ENCODE results near the gene GDI2. TPM values are rescaled to one million over a fixed set of nuclear protein-coding genes. Genes with fewer than 3 reads are reported as not detected.

The GDI2 gene
- total and polyA plus RNA-seq, 9 of the 15 experiments (the other 6 are each of a cell fraction or from before 2014, with no cell fraction given), result 262 to 424 (median 287) TPM

DNA sequence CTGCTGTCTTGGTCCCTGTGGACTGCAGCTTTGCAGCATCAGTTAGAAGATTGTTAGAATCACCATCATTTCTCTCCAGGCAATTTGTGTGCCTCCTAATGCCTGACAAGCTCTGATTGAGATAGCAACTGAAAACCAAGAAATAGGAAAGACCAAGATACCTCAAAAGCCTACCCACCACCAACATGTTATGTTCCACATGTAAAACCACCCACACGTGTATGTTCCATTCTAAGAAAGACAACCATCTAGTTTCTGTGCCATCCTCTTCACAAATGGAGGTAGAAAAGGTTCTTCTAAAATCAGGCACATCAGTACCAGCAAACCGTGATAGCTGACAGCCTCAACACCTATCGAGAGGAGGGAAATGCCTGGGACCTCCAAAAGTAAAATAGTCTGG lies 81.7 kb downstream of the GDI2 start:
- H3K27ac ChIP-seq (ENCODE audit: extremely low read depth, low read depth, low read length), result no peak overlapping the region
- intact Hi-C loops (cut with micrococcal nuclease) (loop anchor here (10.0 kb wide), 1 partner anchor 97 kb away; no protein-coding TSS in a partner anchor), in situ Hi-C loops (cut with MboI) (no loop called here)
- no peaks in the 10 kb centered on the region for H3K9me3 ChIP-seq (replicated peaks; ENCODE audit: control insufficient read depth, insufficient read depth, low read depth, low read length)
- ATAC-seq, result no peak
- FAIRE-seq, result no peak
- no peaks in the 10 kb centered on the region for H4K20me1 ChIP-seq (replicated peaks; ENCODE audit: control insufficient read depth, insufficient read depth, low read length)
- ChIA-PET POLR2A (interaction anchor here (0.7 to 1.6 kb wide), 3 partner anchors 9 to 534 kb away, joined by 3 to 5 read pairs (median 4); no protein-coding TSS in a partner anchor), CTCF (ENCODE audit: low intra/inter-chr PET ratio) (no interaction called here)
- H3K9ac ChIP-seq (ENCODE audit: insufficient read depth in 1 of 2, low read depth in 2 of 2, low read length in 2 of 2), result no peak overlapping the region
- no peaks in the 10 kb centered on the region for H3K4me1 ChIP-seq (replicated peaks in 1 of 2; ENCODE audit: control insufficient read depth in 2 of 2, insufficient read depth in 2 of 2, low read length in 2 of 2)
- H3K9me1 ChIP-seq (ENCODE audit: control insufficient read depth, insufficient read depth, low read length), result no peaks in the 10 kb centered on the region
- DNase-seq (ENCODE audit: extremely low read depth in 1 of 4, low spot score in 3 of 4), result no peak
- TF ChIP-seq HNRNPL (IDR thresholded peaks at IDR 0.05; ENCODE audit: low read depth, low read length), result no peak
- no peak for TF ChIP-seq MAFK (IDR thresholded peaks at IDR 0.05; ENCODE audit: low read length)
- no peak for TF ChIP-seq POU5F1 (IDR thresholded peaks at IDR 0.05; ENCODE audit: borderline replicate concordance, low read depth, low read length, partially characterized antibody)
- TF ChIP-seq, protein P1, sequence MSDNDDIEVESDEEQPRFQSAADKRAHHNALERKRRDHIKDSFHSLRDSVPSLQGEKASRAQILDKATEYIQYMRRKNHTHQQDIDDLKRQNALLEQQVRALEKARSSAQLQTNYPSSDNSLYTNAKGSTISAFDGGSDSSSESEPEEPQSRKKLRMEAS (CRISPR knock-in tag; IDR thresholded peaks at IDR 0.05), result no peak
- TF ChIP-seq RBM15 (IDR thresholded peaks at IDR 0.05; ENCODE audit: insufficient read depth, low read length), result no peak
- TF ChIP-seq, protein P2, sequence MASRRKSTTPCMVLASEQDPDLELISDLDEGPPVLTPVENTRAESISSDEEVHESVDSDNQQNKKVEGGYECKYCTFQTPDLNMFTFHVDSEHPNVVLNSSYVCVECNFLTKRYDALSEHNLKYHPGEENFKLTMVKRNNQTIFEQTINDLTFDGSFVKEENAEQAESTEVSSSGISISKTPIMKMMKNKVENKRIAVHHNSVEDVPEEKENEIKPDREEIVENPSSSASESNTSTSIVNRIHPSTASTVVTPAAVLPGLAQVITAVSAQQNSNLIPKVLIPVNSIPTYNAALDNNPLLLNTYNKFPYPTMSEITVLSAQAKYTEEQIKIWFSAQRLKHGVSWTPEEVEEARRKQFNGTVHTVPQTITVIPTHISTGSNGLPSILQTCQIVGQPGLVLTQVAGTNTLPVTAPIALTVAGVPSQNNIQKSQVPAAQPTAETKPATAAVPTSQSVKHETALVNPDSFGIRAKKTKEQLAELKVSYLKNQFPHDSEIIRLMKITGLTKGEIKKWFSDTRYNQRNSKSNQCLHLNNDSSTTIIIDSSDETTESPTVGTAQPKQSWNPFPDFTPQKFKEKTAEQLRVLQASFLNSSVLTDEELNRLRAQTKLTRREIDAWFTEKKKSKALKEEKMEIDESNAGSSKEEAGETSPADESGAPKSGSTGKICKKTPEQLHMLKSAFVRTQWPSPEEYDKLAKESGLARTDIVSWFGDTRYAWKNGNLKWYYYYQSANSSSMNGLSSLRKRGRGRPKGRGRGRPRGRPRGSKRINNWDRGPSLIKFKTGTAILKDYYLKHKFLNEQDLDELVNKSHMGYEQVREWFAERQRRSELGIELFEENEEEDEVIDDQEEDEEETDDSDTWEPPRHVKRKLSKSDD (conservative IDR thresholded peaks at IDR 0.05; ENCODE audit: low read length), result no peak
- TF ChIP-seq ZNF124 (CRISPR knock-in tag; IDR thresholded peaks at IDR 0.05), result no peak
- TF ChIP-seq ZNF507 (tag; conservative IDR thresholded peaks at IDR 0.05), result no peak
- no peak for TF ChIP-seq ZNF184 (CRISPR knock-in tag; IDR thresholded peaks at IDR 0.05)
- no peak for TF ChIP-seq NCOR1 (IDR thresholded peaks at IDR 0.05)
- TF ChIP-seq JUN (IDR thresholded peaks at IDR 0.05; ENCODE audit: borderline replicate concordance, low read depth, low read length), result no peak
- no peak for TF ChIP-seq JUN (CRISPR knock-in tag; IDR thresholded peaks at IDR 0.05; ENCODE audit: borderline replicate concordance)
- no peak for TF ChIP-seq MTA3 (IDR thresholded peaks at IDR 0.05; ENCODE audit: borderline replicate concordance)
- TF ChIP-seq, protein P3, sequence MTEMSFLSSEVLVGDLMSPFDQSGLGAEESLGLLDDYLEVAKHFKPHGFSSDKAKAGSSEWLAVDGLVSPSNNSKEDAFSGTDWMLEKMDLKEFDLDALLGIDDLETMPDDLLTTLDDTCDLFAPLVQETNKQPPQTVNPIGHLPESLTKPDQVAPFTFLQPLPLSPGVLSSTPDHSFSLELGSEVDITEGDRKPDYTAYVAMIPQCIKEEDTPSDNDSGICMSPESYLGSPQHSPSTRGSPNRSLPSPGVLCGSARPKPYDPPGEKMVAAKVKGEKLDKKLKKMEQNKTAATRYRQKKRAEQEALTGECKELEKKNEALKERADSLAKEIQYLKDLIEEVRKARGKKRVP (CRISPR knock-in tag; IDR thresholded peaks at IDR 0.05), result no peak
- no peak for TF ChIP-seq ELF1 (tag; IDR thresholded peaks at IDR 0.05)
- H3K36me3 ChIP-seq (ENCODE audit: control insufficient read depth, insufficient read depth, low read length), result peaks cover 80% of the 10 kb centered on the region
- H3K4me3 ChIP-seq, result no peak overlapping the region
- H3K27me3 ChIP-seq (ENCODE audit: control insufficient read depth in 2 of 2, insufficient read depth in 2 of 2, low read length in 2 of 2), result no peaks in the 10 kb centered on the region
- WGBS (ENCODE audit: insufficient coverage, low coverage, missing lambda C conversion rate), result 88% methylated on average over 3 of the region's 3 CpGs
- BruUV-seq (replicated peaks), result no TSS peak
- no peak overlapping the region for H2AFZ ChIP-seq (ENCODE audit: low read depth, low read length)
- no peak overlapping the region for H3K4me2 ChIP-seq (ENCODE audit: insufficient read depth, low read length)
- H3K79me2 ChIP-seq (ENCODE audit: control insufficient read depth, insufficient read depth, low read length), result no peaks in the 10 kb centered on the region

All from K562 (cell line).